Esophagus muscularis mucosa (tissue), 4 donors: Measurements from ENCODE around the gene EXTL2. TPM values are rescaled to one million over a fixed set of nuclear protein-coding genes. Genes with fewer than 3 reads are reported as not detected.
"Not testable (repeated sequence)": the region's sequence is repeated elsewhere in the genome, so short reads cannot be mapped to it uniquely, and the experiment has no call there.

Experiments
- DNase-seq: peaks from one replicate; pipeline ENCODE4 v3.0.0-alpha.2; 2017; ENCODE audit errors: extremely low spot score
- H3K27ac ChIP-seq, 4 donors: fragments of 200-600 bp; sonication (generic); replicated peaks in 1 of 4; 1 replicate in 3 of 4; 2 replicates in 1 of 4; pipeline ENCODE4 v1.5.1; 2016 to 2019; ENCODE audit warnings: mild to moderate bottlenecking in 1 of 4
- H3K27me3 ChIP-seq, 4 donors: fragments of 200-600 bp; sonication (generic); one replicate each; pipeline versions ENCODE4 v1.5.1 to v1.6.0; 2016 to 2019
- H3K36me3 ChIP-seq, 4 donors: fragments of 200-600 bp; sonication (generic); one replicate each; pipeline ENCODE4 v1.5.1; 2016 to 2019
- H3K4me1 ChIP-seq, 4 donors: fragments of 200-600 bp; sonication (generic); one replicate each; pipeline ENCODE4 v1.5.1; 2016 to 2019
- H3K4me3 ChIP-seq, 4 donors: fragments of 200-600 bp; sonication (generic); 1 replicate in 2 of 4; 2 replicates in 2 of 4; pipeline ENCODE4 v1.5.1; 2016 to 2019; ENCODE audit warnings: mild to moderate bottlenecking in 4 of 4, moderate library complexity in 1 of 4
- H3K9me3 ChIP-seq, 4 donors: fragments of 200-600 bp; sonication (generic); 1 replicate in 3 of 4; 2 replicates in 1 of 4; pipeline ENCODE4 v1.5.1; 2016 to 2019
- CTCF ChIP-seq, 3 experiments: fragments of 200-600 bp in 2 of 3; fragments of 450-650 bp in 1 of 3; sonication (generic) in 2 of 3; IDR thresholded peaks; one replicate each; pipeline ENCODE4 v1.5.1; 2017 to 2019; ENCODE audit warnings: antibody characterized with exemption in 3 of 3, mild to moderate bottlenecking in 2 of 3, moderate library complexity in 1 of 3
- EP300 ChIP-seq: sonication (generic); formaldehyde crosslinking; IDR thresholded peaks from one replicate; pipeline ENCODE4 v1.6.1; 2017; ENCODE audit warnings: antibody characterized with exemption
- POLR2A ChIP-seq: fragments of 450-650 bp; IDR thresholded peaks from one replicate; pipeline ENCODE4 v1.6.1; 2017; ENCODE audit warnings: antibody characterized with exemption, moderate library complexity, mild to moderate bottlenecking, low read depth
- POLR2AphosphoS5 ChIP-seq, 2 donors: sonication (generic); formaldehyde crosslinking; IDR thresholded peaks; one replicate each; pipeline ENCODE4 v1.6.1; 2017; ENCODE audit warnings: antibody characterized with exemption in 2 of 2
- WGBS: methylation state at CpG from one replicate; pipeline ENCODE4 v1.1.5; 2018; 5-methylcytosine and 5-hydroxymethylcytosine counted together
- intact Hi-C: fragments of 100-400 bp; cut with DNase I; formaldehyde crosslinking; loops from one replicate; pipeline ENCODE4 v1.15.1; 2023
- total RNA-seq, 4 donors: library from RNA; depleted of rRNA; stranded (reverse); fragments of >200 nt; gene quantifications; one replicate each; pipeline versions ENCODE4 v1.1.0 to v1.2.1, GENCODE V29; 2016

EXTL2 gene
- total RNA-seq, 4 donors from 2014 or later: 14.5 to 21.6 (median 17.6) TPM

GRCh38 chr1:100895540-100896480 lies 1.2 kb upstream of the EXTL2 start, which contains the start of gene SLC30A7:
Gene SLC30A7, plus strand, starts transcription at chr1:100896090. Its CDS starts 173 bp downstream, at chr1:100896263.
- no peaks in the 10 kb centered on the region for H3K9me3 ChIP-seq
- H3K36me3 ChIP-seq: peaks cover 0 to 21% (median 14%) of the 10 kb centered on the region in 4 donors
- peaks cover 11 to 55% (median 53%) of the 10 kb centered on the region in 4 donors for H3K4me1 ChIP-seq
- peak within 1 kb of the TSS; percentile 63 to 91 (median 86) for H3K4me3 ChIP-seq
- WGBS: 1% methylated on average over 29 of the region's 62 CpGs
- H3K27me3 ChIP-seq: no peaks in the 10 kb centered on the region
- TF ChIP-seq EP300 (no peak), CTCF (IDR thresholded peaks at IDR 0.05) (peak in 1 of 3 experiments; percentile 5), POLR2AphosphoS5 (IDR thresholded peaks at IDR 0.05) (peak; percentile 88 to 92), POLR2A (peak; percentile 42)
- DNase-seq: peak; percentile 98
- intact Hi-C loops: no loop called here
- H3K27ac ChIP-seq: peak within 1 kb of the TSS; percentile 92 to 95 (median 94)

GRCh38 chr1:100893718-100894117 lies 924 bp downstream of the EXTL2 start:
- 36% methylated on average over 2 of the region's 2 CpGs for WGBS
- intact Hi-C loops: no loop called here
- DNase-seq: no peak
- Histone ChIP-seq H3K4me1 (peaks cover 11 to 56% (median 54%) of the 10 kb centered on the region in 4 donors), H3K27me3 (no peaks in the 10 kb centered on the region), H3K27ac (peak overlapping the region; percentile 92 to 95 (median 94)), H3K36me3 (peaks cover 0 to 1% (median under 1%) of the 10 kb centered on the region in 4 donors), H3K9me3 (peaks cover 0 to 7% (median 0%) of the 10 kb centered on the region in 4 donors), H3K4me3 (peak overlapping the region; percentile 63 to 91 (median 86))
- no peak for TF ChIP-seq CTCF (IDR thresholded peaks at IDR 0.05)
- no peak for TF ChIP-seq POLR2A
- no peak for TF ChIP-seq POLR2AphosphoS5 (IDR thresholded peaks at IDR 0.05)
- no peak for TF ChIP-seq EP300

- Histone ChIP-seq H3K27me3 (no peaks in the 10 kb centered on the region), H3K27ac (peak overlapping the region in 1 of 4 donors; percentile 1), H3K9me3 (peaks cover 0 to 7% (median 0%) of the 10 kb centered on the region in 4 donors), H3K36me3 (no peaks in the 10 kb centered on the region), H3K4me3 (no peak overlapping the region), H3K4me1 (peaks cover 9 to 47% (median 45%) of the 10 kb centered on the region in 4 donors)
- no peak for DNase-seq
- 85% methylated on average over 3 of the region's 3 CpGs for WGBS
- no peak for TF ChIP-seq POLR2AphosphoS5 (IDR thresholded peaks at IDR 0.05)
- TF ChIP-seq POLR2A: no peak
- TF ChIP-seq CTCF (IDR thresholded peaks at IDR 0.05): no peak
- TF ChIP-seq EP300: no peak
- intact Hi-C loops: no loop called here
Observed at GRCh38 chr1:100892554-100892953, 2.1 kb downstream of the EXTL2 start.

GRCh38 chr1:100891380-100891779 lies 3.3 kb downstream of the EXTL2 start:
- no peak overlapping the region for H3K4me3 ChIP-seq
- peak overlapping the region; percentile 1 to 38 (median 20) for H3K27ac ChIP-seq
- peaks cover 0 to 36% (median 34%) of the 10 kb centered on the region in 4 donors for H3K4me1 ChIP-seq
- no peak for DNase-seq
- TF ChIP-seq POLR2A (no peak), POLR2AphosphoS5 (IDR thresholded peaks at IDR 0.05) (no peak), CTCF (IDR thresholded peaks at IDR 0.05) (no peak), EP300 (no peak)
- H3K36me3 ChIP-seq: peaks cover 0 to 3% (median under 1%) of the 10 kb centered on the region in 4 donors
- H3K27me3 ChIP-seq: no peaks in the 10 kb centered on the region
- intact Hi-C loops: no loop called here
- H3K9me3 ChIP-seq: peaks cover 0 to 7% (median 0%) of the 10 kb centered on the region in 4 donors
- 100% methylated on average over 1 of the region's 1 CpG for WGBS

- WGBS: 83% methylated on average over 1 of the region's 2 CpGs
Observed at GRCh38 chr1:100889869-100890482, 4.7 kb downstream of the EXTL2 start.

GRCh38 chr1:100889007-100889406 lies 5.6 kb downstream of the EXTL2 start:
- DNase-seq, H3K36me3 ChIP-seq, H3K27ac ChIP-seq, H3K9me3 ChIP-seq, H3K27me3 ChIP-seq, H3K4me3 ChIP-seq: not testable (repeated sequence)
- WGBS: 89% methylated on average over 1 of the region's 1 CpG
- H3K4me1 ChIP-seq: peaks cover 0 to 34% (median 31%) of the 10 kb centered on the region in 4 donors
- intact Hi-C loops: loop anchor here (10.0 kb wide), 1 partner anchor 624 kb away; the partner anchor contains the start of gene RTCA

More at GRCh38 chr1:100889869-100890482, 4.7 kb downstream of the EXTL2 start:
- not testable (repeated sequence) for H3K4me3 ChIP-seq, H3K27ac ChIP-seq, H3K36me3 ChIP-seq, H3K9me3 ChIP-seq, H3K27me3 ChIP-seq, DNase-seq
- intact Hi-C loops: loop anchor here (10.0 kb wide), 1 partner anchor 625 kb away; the partner anchor contains the start of gene RTCA
- peaks cover 0 to 36% (median 34%) of the 10 kb centered on the region in 4 donors for H3K4me1 ChIP-seq
